HG02885 (cell line): Measurements from ENCODE around the gene TAF15.

Experiments used
- ATAC-seq: cut with Tn5 transposase; IDR thresholded peaks from one replicate; pipeline ENCODE4 v1.9.1; 2021; ENCODE audit warnings: mild to moderate bottlenecking; ENCODE audit not compliant: unreplicated experiment, poor library complexity

The TAF15 gene

DNA sequence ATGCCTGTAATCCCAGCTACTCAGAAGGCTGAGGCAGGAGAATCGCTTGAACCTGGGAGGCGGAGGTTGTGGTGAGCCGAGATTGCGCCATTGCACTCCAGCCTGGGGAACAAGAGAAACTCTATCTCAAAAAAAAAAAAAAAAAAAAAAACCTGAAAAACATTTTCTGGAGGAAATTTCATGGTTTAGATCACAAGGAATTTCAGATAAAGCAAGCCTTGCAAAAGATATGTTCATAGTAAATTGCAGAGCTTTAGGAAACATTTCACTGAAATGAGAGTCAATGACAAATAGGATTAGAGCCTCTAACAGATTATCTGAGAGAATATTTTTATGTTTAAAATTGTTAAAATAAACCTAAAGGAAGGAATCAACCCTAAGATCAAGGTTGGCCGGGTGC lies 3.2 kb downstream of the TAF15 start:
- ATAC-seq, result no peak

DNA sequence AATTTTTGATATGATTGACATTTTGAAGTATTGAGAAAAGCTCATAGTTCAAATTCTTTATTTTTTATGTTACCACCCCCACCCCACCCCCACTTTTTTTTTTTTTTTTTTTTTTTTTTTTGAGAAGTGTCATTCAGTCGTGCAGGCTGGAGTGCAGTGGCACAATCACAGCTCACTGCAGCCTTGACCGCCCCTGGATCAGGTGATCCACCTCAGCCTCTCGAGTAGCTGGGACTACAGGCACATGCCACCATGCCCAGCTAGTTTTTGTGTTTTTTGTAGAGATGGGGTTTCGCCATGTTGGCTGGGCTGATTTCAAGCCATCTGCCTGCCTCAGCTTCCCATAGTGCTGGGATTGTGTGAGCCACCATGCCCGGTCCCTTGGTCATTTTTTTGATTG lies 7.4 kb downstream of the TAF15 start:
- no peak for ATAC-seq

DNA sequence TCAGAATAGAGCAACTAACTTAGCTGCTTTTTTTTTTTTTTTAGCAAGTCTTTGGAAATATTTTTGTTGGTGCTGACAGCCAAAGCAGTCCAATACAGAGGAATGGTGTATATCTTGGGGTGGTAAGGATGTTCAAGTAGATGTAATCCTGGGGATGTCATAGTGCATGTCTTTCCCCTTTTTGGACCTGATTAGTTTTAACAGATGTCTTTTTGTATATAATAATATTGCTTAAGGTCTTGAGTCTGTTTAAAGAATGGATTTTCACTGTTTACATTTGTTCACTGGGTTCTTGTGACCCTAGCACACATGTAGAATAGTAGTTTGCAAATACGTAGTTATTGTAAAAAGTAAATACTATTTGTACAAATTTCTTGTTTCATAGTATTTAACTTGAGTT lies 7.9 kb downstream of the TAF15 start:
- ATAC-seq, result no peak

DNA sequence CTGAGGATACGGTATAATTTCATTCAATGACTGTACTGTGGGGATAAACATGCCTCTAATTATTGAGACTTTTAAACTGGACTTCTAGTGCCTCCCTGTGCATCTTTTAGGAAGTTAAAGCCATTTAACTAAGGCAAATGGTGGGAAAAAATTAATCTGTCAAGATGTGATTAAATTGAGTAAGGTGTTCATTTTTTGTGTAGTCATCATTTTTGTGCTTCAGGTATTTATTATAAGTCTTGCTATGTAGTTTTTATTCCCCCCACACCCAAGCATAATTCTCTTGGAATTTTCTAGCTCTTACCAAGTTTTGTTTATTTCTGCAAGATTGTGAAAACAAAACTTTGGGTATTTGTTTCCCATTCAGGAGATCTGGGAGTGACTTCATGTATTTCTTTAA lies 10.2 kb downstream of the TAF15 start:
- no peak for ATAC-seq

DNA sequence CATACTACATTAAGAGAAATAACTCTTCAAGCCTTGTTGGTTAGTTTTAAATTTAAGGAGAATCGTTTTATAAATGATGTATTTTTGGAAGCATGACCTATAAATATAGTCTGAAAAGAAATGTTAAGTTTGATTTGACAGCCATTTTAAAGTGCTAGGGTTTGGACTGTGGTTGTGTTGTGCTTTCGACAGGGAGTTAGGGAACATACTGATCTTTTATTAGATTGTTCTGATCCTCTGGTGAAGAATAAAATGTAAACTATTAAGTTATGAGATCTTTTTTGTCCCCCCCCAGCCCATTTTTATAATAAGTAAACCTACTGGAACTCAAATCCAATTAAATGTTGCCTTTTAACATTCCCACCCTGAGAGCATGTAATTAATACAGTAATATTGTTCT lies 12.0 kb downstream of the TAF15 start:
- ATAC-seq, result no peak

DNA sequence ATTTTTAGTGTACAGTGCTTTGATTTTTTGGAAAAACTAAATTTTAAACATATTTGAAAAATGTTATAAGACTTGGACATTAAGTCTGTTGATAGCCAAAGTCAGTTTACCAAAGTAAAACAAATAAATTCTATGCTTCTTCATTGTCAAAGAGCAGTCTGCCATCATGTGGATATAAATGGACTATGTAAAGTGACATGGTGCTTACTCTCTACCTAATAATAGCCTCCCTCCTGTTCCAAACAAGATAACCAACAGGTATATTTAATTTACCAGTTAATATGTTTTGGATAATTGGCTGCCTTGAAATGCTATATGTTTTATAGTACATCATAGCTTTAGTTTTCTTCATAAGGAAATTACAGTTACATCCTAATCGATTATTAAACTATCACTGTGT lies 15.9 kb downstream of the TAF15 start:
- no peak for ATAC-seq

DNA sequence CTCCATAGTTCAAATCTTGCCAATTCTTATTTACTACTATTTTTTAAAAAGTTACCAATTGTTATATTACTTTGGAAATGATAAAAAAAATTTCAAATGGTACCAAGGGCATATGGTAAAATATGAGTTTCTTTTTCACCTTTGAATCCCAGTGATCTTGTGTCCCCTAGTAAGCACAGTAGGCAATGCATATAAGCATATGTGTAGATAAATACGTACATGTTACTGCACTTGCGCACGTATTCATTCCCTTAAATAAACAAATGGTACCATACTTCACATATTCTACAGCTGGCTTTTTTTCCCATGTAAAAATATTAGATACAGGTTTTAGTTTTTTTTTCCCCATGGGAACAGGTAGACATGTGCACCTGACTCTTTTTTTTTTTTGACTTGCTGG lies 31.8 kb downstream of the TAF15 start:
- no peak for ATAC-seq

DNA sequence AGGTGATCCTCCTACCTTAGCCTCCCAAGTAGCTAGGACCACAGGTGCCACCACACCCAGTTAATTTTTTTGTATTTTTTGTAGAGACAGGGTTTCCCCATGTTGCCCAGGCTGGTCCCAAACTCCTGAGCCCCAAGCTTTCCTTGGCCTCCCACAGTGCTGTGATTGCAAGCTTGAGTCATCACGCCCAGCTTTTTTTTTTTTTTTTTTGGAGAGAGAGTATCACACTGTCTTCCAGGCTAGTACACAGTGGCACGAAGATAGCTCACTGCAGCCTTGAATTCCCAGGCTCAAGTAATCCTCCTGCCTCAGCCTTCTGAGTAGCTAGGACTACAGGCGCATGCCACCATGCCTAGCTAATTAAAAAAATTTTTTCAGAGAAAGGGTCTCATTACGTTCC lies 32.2 kb downstream of the TAF15 start:
- no peak for ATAC-seq

DNA sequence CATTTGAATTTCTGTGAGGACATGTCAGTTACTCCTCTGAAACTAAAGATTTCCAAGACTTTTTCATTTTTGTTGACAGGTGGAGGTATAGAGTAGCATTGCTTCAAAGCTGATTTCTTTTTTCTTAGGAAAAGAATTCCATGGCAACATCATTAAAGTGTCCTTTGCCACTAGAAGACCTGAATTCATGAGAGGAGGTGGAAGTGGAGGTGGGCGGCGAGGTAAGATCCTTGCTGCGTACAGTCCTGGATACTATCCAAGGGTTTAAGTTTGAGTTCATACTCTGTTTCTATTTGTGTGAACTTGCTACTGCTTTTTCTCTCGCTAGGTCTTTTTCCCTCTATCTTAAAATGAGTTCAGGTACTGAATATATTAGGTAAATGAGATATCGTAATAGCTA lies 33.0 kb downstream of the TAF15 start:
- ATAC-seq, result no peak

DNA sequence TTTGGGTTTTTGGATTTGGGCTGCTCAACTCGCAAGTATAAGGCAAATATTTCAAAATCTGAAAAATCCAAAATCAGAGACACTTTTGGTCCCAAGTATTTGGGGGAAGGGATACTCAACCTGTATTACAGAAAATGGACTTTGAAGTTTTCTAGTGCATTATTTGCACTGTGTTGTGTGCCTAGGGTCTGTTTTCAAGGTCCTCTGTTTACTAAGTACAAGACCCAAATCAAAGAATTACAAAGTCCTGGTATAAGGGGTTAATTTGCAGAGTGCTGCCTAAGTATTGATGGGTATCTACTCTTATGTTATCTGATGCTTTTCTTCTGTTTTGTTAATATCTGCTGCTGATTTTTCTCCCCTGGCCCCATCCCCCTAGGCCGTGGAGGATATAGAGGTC lies 34.4 kb downstream of the TAF15 start:
- ATAC-seq, result no peak

DNA sequence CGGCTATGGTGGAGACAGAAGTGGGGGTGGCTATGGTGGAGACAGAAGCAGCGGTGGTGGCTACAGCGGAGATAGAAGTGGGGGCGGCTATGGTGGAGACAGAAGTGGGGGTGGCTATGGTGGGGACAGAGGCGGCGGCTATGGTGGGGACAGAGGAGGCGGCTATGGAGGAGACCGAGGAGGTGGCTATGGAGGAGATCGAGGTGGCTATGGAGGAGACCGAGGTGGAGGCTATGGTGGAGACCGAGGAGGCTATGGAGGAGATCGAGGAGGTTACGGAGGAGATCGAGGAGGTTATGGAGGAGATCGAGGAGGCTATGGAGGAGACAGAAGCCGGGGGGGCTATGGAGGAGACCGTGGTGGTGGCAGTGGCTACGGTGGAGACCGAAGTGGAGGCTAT lies 35.3 kb downstream of the TAF15 start:
- ATAC-seq, result no peak

DNA sequence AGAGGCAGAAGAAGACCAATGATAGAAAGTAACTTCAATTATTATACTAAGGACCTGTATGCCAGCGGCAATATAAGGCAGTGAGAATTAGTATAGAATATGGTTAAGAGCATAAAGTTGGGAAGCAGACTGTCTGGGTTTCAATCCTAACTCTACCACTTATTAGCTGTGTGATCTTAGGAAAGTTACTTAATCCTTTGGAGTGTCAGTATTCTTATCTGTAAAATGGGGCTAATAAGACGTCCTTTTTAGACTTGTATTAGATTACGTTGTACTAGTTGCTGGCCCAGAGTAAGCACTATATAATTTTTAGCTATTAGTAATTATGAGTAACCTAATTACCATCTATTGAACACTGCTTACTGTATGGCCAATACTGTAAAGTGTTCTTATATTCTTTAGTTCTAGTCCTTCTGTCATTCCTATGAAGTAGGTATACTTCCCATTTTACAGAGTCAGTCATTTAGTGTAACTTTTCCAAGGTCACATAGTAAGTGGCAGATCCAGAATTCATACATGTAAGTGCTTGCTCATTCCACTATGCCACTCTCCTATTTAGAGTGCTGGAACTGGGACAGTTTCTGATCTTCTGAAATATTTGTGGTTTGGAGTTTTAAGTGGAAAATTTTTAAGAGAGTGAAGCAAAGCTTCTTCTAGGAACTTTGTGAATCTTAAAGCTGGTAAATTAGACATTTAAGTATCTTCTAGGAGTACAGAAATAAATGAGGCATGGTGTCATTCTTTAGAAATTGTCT lies 36.9 kb downstream of the TAF15 start:
- no peak for ATAC-seq

DNA sequence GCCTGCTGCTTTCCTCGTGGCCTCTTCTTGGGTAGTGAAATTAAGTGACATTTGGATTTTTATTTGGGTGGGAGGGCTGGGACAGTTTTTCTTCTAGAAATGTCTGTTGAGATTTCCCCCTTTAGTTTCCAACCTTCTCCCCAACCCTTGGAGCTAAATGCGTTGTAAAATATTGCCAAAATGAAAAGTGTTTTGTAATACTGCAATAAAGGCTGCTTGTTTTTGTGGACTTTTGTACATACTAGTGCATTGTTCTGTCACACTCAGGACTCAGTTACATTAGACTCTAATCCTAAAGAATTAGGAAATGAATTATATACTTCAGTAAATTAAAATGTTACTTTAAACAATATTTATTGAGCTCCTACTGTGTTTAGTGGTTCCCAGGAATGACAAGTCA lies 37.7 kb downstream of the TAF15 start:
- ATAC-seq, result no peak

DNA sequence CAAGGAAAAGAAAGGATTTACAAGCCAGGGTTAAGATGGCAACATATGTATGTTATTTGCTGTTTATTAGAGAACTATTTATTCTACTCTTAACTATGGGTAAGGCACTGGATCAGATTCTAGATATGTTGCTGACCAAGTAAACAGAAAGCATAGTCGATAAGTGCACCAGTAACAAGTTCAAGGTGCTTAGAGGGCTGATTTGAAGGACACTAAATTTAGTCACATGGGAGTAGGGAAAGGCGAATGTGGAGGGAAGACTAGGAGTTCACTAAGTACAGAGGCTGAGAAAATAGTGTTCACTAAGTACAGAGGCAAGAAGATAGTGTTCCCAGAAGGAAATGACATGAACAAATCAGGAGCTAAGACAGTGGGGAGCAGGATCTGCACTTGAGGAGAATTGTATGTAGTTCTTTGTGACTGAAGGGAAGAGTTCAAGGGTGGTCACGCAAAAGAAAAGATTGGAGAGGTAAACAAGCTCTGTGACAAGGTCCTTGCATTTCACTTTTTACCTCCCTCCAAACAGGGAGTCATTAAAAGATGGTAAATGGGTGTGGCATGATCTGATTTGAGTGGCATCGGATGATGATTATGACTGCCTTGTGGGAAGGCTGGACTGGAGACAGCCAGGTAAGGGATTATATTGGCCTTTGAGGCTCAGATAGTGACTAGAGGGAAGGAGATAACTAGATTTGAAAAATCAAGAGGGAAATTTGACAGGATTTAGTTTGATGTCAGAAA lies 38.5 kb downstream of the TAF15 start:
- no peak for ATAC-seq

DNA sequence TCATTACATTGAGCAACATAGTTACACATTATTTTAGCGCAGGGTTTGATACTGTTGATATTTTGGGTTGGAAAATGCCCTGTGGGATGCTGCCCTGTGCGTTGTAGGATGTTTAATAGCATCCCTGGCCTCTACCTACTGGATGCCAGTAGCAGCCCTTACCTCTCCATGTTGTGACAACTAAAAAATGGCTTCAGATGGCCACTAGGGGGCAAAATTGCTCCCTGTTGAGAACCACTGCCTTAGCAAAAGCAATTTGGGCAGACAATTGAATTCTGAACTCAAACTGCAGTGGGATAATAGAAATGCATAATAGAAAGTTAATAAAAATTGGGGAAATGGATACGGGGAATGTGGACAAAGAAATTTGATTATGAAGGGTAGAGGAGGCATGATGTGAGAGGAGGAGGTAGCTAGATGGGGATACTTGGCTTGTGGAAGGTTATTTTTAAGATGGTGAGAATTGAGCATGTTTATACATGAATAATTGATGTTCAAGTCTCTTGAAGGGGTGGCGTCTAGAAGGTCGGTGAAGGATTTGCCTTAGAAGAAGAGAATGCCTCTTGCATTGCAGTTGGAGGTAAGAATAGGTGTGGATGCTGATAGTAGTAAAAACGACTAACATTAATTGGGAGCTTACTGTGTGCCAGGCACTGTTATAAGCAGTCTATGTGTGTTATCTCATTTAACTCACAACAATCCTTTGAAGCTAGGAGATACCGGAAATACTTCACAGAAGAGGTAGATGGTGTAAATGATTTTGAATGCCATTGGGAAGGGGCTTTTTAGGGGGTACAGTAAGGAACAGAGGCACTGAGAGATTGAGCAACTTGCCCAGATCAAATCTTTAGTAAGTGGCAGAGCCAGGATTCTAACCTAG lies 40.4 kb downstream of the TAF15 start:
- peak; percentile 40 for ATAC-seq

DNA sequence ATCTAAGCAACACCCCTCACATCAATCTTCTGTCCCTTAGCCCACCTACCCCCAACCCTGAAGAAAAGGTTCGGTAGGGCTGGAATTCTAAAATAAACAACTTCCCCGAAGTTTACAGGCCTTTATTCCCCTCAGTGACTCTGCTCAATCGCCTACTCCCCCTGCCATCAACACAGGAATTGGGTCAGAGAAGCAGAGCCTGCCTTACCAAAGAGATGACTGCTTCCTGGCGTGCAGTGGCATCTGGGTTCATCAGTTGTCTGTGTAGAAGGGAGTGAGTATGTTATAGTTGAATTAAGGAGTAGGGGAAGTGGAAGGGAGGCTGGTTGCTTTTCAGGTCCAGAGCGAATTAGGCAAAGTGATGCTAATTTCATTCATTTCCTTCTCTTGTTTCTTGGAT lies 46.7 kb downstream of the TAF15 start:
- ATAC-seq, result no peak

DNA sequence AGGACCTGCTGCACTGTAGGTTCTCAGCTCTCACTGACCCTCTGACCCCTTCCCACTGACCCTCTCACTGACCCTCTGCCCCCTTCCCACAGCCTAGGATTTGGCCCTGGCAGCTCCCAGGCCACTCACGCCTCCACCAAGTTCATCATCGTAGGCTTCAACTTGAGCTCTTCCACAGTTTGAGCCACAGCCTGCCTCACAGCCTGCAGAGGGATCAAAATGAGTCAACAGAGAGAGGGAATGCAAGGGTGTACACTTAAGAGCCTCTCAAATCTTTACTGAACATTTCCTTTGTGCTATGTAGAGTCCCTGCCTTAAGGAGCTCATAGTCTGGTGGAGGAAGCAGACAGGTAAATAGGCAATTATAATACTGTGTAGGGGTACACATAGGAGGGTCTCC lies 47.3 kb downstream of the TAF15 start:
- no peak for ATAC-seq

DNA sequence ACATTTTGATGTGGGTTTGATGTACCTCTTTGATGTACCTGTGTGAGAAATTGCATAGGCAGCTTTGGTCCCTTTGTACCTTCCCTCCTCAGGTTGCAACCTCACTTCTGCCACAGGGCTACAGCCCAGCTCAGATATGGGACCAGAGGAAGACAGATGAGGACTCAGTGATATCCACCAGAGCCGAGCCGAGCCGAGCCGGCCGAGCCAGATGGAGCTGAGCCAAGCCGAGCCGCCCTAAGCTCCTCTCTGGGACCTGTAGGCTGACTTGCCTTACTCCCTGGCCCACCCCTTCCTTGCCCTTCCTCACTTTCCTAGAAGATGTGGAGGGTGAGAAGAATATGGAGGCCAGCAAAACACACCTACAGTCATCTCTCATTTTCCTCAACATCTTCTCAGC lies 55.6 kb downstream of the TAF15 start:
- no peak for ATAC-seq

DNA sequence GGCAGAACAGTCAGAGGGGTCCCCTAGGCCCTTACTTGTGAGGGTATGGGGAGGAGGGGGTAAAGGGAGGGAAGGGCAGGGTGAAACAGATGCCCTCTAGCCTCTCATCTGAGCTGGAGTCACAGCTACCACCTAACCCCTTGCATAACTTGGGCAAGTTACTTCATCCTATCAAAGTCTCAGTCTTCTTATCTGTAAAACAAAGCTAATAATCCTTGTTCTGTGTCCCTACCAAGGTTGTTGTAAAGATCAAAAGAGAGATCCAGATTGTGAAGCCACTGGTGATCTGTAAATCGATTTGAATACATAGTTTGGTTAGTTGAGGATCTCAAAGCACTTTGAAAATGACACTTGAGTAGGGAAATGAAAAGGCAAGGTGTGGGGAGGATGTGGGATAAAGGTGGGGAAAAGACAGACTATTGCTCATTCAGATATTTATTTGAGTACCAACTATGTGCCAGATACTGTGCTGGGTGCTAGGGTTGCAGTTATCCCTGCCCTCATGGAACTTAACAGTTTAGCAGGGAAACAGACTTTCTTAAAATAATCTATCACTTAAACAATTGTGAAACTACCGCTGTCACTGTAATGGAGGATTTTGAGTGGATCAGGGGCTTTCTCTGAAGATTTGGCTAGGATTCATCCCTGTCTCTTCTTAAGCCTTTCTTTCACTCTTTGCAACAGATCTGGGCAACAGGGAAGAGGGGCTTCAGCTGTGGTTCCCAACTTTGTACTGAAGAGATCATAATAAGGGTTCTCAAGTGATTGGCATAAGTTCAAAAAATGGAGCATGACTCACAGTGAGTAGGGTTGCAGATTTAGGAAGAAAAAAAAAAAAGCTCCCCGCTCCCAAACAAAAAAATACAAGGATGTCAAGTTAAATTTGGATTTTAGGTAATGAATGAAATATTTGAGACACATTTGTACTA lies 56.4 kb downstream of the TAF15 start:
- ATAC-seq, result no peak

DNA sequence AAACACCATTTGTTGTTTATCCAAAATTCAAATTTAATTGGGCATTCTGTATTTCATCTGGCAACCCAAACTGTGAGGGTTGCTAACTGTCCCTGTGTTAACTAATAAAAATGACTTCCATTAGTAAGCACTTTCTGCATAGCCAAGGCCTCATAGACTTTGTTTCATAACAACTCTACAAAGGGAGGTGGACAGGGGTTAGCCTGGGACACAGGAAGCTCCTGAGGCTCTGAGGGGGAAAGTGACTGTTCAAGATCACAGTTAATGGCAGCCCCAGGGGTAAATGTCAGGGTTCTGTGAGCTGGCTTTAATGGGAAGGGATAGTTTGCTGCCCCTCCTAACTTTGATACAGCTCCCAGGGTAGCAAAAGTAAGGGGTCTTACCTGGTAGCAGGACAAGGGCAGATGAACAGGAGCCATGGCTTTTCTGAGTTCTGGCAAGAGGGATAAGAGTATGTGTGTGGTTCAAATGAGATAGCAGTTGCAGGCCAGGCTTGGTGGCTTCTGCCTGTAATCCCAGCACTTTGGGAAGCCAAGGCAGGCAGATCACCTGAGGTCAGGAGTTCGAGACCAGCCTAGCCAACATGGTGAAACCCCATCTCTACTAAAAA lies 57.2 kb downstream of the TAF15 start:
- ATAC-seq, result no peak
